Neural progenitor cell (in vitro differentiated cells): ENCODE data around the gene HS3ST3A1. TPM values are rescaled to one million over a fixed set of nuclear protein-coding genes. Genes with fewer than 3 reads are reported as not detected.

ENCODE experiments used
- DNase-seq: peaks from one replicate; pipeline ENCODE4 v3.0.0-alpha.2; 2016; ENCODE audit warnings: low spot score
- H2AFZ ChIP-seq: fragments of 200-600 bp; sonication (generic); replicated peaks from 2 replicates; pipeline ENCODE4 v1.6.1; 2016; ENCODE audit warnings: antibody characterized with exemption
- H3F3A ChIP-seq: fragments of 200-600 bp; sonication (generic); 2 replicates; pipeline ENCODE4 v1.6.1; 2016; ENCODE audit warnings: antibody characterized with exemption, low read depth
- H3K27ac ChIP-seq: fragments of 200-600 bp; sonication (generic); 2 replicates; pipeline ENCODE4 v1.5.1; 2016; ENCODE audit warnings: mild to moderate bottlenecking
- H3K27me3 ChIP-seq: fragments of 200-600 bp; sonication (generic); 2 replicates; pipeline ENCODE4 v1.6.1; 2016; ENCODE audit warnings: mild to moderate bottlenecking, moderate library complexity
- H3K36me3 ChIP-seq: fragments of 200-600 bp; sonication (generic); 2 replicates; pipeline ENCODE4 v1.5.1; 2016
- H3K4me1 ChIP-seq: fragments of 200-600 bp; sonication (generic); 2 replicates; pipeline ENCODE4 v1.6.1; 2016; ENCODE audit warnings: mixed run types
- H3K4me2 ChIP-seq: fragments of 200-600 bp; sonication (generic); 2 replicates; pipeline ENCODE4 v1.6.1; 2016
- H3K4me3 ChIP-seq: fragments of 200-600 bp; sonication (generic); 2 replicates; pipeline ENCODE4 v1.5.1; 2016
- H3K79me2 ChIP-seq: fragments of 200-600 bp; sonication (generic); 2 replicates; pipeline ENCODE4 v1.6.1; 2016; ENCODE audit warnings: low read depth
- H3K9ac ChIP-seq: fragments of 200-600 bp; sonication (generic); 2 replicates; pipeline ENCODE4 v1.6.1; 2016
- H3K9me3 ChIP-seq: fragments of 200-600 bp; sonication (generic); 2 replicates; pipeline ENCODE4 v1.5.1; 2016; ENCODE audit warnings: low read depth
- H4K20me1 ChIP-seq: fragments of 200-600 bp; sonication (generic); 2 replicates; pipeline ENCODE4 v1.6.1; 2016; ENCODE audit warnings: low read depth
- H3K27ac Mint-ChIP-seq: 3 replicates; pipeline ENCODE4 v1.8.0; 2021; ENCODE audit warnings: mixed read lengths
- H3K27me3 Mint-ChIP-seq: 2 replicates; pipeline ENCODE4 v1.8.0; 2022; ENCODE audit warnings: low read depth, mild to moderate bottlenecking, inconsistent platforms, moderate library complexity, mixed read lengths; ENCODE audit not compliant: insufficient read depth
- H3K36me3 Mint-ChIP-seq: 3 replicates; pipeline ENCODE4 v1.8.0; 2021; ENCODE audit warnings: mixed read lengths
- H3K4me1 Mint-ChIP-seq: 3 replicates; pipeline ENCODE4 v1.8.0; 2021; ENCODE audit warnings: mixed read lengths
- H3K4me3 Mint-ChIP-seq: 3 replicates; pipeline ENCODE4 v1.8.0; 2021; ENCODE audit warnings: mild to moderate bottlenecking, moderate library complexity, mixed read lengths
- H3K9me3 Mint-ChIP-seq: 3 replicates; pipeline ENCODE4 v1.8.0; 2020; ENCODE audit warnings: mixed read lengths
- EZH2 ChIP-seq: fragments of 200-600 bp; sonication (generic); IDR thresholded peaks from 2 replicates; pipeline ENCODE4 v1.6.1; 2017; ENCODE audit warnings: antibody characterized with exemption, mild to moderate bottlenecking, moderate library complexity
- EZH2phosphoT487 ChIP-seq: fragments of 200-600 bp; sonication (generic); IDR thresholded peaks from 2 replicates; pipeline ENCODE4 v1.6.1; 2017; ENCODE audit warnings: antibody characterized with exemption
- total RNA-seq: library from RNA; depleted of rRNA; stranded (reverse); fragments of >200 nt; gene quantifications from 2 replicates; pipeline ENCODE4 v1.2.3, GENCODE V29; 2015; ENCODE audit warnings: low replicate concordance
- TF ChIP-seq, protein P1 (sequence below): fragments of 200-600 bp; sonication (generic); IDR thresholded peaks from 2 replicates; pipeline ENCODE4 v1.5.1; 2017; ENCODE audit warnings: antibody characterized with exemption, mild to moderate bottlenecking

The HS3ST3A1 gene
- total RNA-seq, 1 donor from 2014 or later: 3.0 TPM

DNA sequence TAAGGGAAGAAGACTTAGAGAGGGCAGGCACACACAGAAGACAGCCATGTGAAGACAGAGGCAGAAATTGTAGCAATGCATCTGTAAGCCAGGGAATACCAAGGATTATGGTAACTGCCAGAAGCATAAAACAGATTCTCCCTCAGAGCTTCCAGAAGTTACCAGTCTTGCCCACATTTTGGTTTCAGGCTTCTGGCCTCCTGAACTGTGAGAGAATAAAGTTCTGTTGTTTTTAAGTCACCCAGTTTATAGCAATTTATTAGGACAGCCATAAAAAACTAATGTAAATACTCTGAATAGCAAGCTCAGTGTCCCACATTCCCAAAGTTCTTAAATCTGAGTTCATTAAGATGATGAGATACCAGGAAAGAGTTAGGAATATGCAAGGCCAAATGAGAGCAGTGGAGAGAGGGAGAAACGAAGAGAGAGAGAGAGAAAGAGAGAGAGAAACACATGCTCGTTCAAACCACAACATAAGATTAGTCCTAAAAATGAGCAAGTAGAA lies 123.4 kb downstream of the HS3ST3A1 start:
- Histone ChIP-seq H4K20me1 (no peaks in the 10 kb centered on the region), H3K4me1 (no peaks in the 10 kb centered on the region), H3K4me2 (no peak overlapping the region), H2AFZ (no peak overlapping the region), H3K4me3 (no peak overlapping the region), H3K27me3 (no peaks in the 10 kb centered on the region), H3K36me3 (no peaks in the 10 kb centered on the region), H3K79me2 (no peaks in the 10 kb centered on the region), H3F3A (no peaks in the 10 kb centered on the region), H3K9ac (no peak overlapping the region), H3K9me3 (no peaks in the 10 kb centered on the region), H3K27ac (no peak overlapping the region)
- H3K9me3 Mint-ChIP-seq: peaks cover 23% of the 10 kb centered on the region
- DNase-seq: no peak
- H3K4me3 Mint-ChIP-seq: no peak overlapping the region
- no peak overlapping the region for H3K27ac Mint-ChIP-seq
- H3K4me1 Mint-ChIP-seq: no peaks in the 10 kb centered on the region
- no peaks in the 10 kb centered on the region for H3K27me3 Mint-ChIP-seq
- TF ChIP-seq EZH2phosphoT487 (no peak), EZH2 (no peak)
- TF ChIP-seq, protein P1, sequence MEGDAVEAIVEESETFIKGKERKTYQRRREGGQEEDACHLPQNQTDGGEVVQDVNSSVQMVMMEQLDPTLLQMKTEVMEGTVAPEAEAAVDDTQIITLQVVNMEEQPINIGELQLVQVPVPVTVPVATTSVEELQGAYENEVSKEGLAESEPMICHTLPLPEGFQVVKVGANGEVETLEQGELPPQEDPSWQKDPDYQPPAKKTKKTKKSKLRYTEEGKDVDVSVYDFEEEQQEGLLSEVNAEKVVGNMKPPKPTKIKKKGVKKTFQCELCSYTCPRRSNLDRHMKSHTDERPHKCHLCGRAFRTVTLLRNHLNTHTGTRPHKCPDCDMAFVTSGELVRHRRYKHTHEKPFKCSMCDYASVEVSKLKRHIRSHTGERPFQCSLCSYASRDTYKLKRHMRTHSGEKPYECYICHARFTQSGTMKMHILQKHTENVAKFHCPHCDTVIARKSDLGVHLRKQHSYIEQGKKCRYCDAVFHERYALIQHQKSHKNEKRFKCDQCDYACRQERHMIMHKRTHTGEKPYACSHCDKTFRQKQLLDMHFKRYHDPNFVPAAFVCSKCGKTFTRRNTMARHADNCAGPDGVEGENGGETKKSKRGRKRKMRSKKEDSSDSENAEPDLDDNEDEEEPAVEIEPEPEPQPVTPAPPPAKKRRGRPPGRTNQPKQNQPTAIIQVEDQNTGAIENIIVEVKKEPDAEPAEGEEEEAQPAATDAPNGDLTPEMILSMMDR: no peak
- no peaks in the 10 kb centered on the region for H3K36me3 Mint-ChIP-seq

DNA sequence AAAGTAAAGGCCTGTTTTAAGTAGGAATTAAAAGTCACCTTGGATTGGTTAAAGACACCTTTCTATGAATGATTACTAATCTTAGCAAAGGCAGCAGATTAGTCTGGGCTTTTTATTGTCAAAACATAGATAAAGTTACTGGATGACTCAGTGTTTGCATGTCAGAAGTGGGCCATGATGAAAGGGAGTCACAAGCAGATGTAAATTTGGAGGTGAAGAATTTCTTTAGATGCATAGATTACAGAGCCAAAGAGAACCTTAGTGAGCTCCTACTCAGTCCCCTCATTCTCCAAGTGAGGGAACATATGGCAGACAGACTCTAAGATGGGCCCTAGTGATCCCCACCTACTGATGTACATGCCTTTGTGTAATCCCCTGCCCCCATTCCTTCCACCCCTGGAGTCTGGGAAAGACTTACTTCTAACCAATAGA lies 124.5 kb downstream of the HS3ST3A1 start:
- Histone ChIP-seq H3K4me1 (no peaks in the 10 kb centered on the region), H3K4me2 (no peak overlapping the region), H4K20me1 (no peaks in the 10 kb centered on the region), H3K27ac (no peak overlapping the region), H3K4me3 (no peak overlapping the region), H3F3A (no peaks in the 10 kb centered on the region), H2AFZ (no peak overlapping the region), H3K9ac (no peak overlapping the region), H3K36me3 (no peaks in the 10 kb centered on the region), H3K79me2 (no peaks in the 10 kb centered on the region), H3K27me3 (no peaks in the 10 kb centered on the region), H3K9me3 (no peaks in the 10 kb centered on the region)
- Mint-ChIP-seq H3K36me3 (no peaks in the 10 kb centered on the region), H3K4me3 (no peak overlapping the region), H3K9me3 (peaks cover 21% of the 10 kb centered on the region), H3K27me3 (no peaks in the 10 kb centered on the region), H3K4me1 (no peaks in the 10 kb centered on the region), H3K27ac (no peak overlapping the region)
- TF ChIP-seq EZH2phosphoT487 (no peak), EZH2 (no peak)
- TF ChIP-seq, protein P1: no peak
- no peak for DNase-seq

DNA sequence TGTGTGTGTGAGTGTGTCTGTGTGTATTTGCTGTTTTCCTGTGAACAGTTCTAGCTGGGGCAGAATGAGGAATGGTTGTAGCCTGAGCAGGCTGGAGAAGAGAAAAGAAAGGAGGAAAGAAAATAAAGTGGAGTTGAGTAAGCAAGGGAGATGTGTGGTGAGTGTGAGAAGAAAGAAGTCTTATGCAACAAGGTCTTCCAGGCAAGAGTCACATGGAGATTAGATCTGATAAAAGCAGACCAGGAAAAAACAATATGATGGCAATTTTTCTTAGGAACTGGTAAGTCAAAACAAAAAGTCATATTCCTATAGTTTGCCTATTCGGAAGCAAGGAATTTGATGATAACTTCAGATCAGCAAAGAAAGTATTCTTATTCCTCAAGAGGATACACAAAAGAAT lies 125.0 kb downstream of the HS3ST3A1 start:
- Histone ChIP-seq H2AFZ (no peak overlapping the region), H3K4me2 (no peak overlapping the region), H4K20me1 (no peaks in the 10 kb centered on the region), H3K9me3 (no peaks in the 10 kb centered on the region), H3K36me3 (no peaks in the 10 kb centered on the region), H3K27me3 (no peaks in the 10 kb centered on the region), H3K27ac (no peak overlapping the region), H3K4me3 (no peak overlapping the region), H3K4me1 (no peaks in the 10 kb centered on the region), H3K79me2 (no peaks in the 10 kb centered on the region), H3F3A (no peaks in the 10 kb centered on the region), H3K9ac (no peak overlapping the region)
- no peaks in the 10 kb centered on the region for H3K4me1 Mint-ChIP-seq
- no peak overlapping the region for H3K4me3 Mint-ChIP-seq
- H3K9me3 Mint-ChIP-seq: peaks cover 19% of the 10 kb centered on the region
- H3K27ac Mint-ChIP-seq: no peak overlapping the region
- H3K36me3 Mint-ChIP-seq: no peaks in the 10 kb centered on the region
- TF ChIP-seq EZH2phosphoT487 (no peak), EZH2 (no peak)
- TF ChIP-seq, protein P1: no peak
- DNase-seq: no peak
- H3K27me3 Mint-ChIP-seq: no peaks in the 10 kb centered on the region
